ENCODE results near the gene RHOH. TPM values are rescaled to one million over a fixed set of nuclear protein-coding genes. Genes with fewer than 3 reads are reported as not detected.

RHOH gene
- total RNA-seq, 2 experiments from 2014 or later = 87.5 to 92.7 TPM

DNA sequence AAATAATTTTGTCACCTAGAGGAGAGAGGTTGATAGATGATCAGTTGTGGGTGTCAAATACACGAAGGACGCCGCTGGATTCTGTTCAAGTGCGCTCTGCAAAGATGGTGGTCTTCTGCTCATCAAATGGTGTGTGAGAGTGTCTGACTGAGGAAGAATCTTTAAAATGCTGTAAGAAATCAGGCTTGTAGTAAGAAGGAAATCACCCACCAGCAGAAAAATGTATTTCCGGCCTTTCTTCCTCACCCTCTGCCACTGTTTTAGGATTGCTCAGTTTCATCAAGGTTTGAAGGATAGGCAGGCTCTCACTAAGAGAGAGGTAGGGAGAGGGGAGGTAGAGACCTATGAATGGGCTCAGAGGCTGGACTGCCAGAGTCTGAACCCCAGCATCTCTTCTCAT is 28.7 kb downstream of the RHOH start:
- Mint-ChIP-seq H3K9me3 (no peaks in the 10 kb centered on the region), H3K4me1 (ENCODE audit: low read depth) (peaks cover 91% of the 10 kb centered on the region), H3K27ac (peak overlapping the region; percentile 91), H3K36me3 (ENCODE audit: low read depth) (peaks cover 51% of the 10 kb centered on the region), H3K4me3 (peak overlapping the region; percentile 38), H3K27me3 (ENCODE audit: low read depth) (no peaks in the 10 kb centered on the region)
- DNase-seq = no peak
- intact Hi-C loops (cut with micrococcal nuclease) = loop anchor here (1.0 to 5.0 kb wide), 3 partner anchors 8 to 33 kb away; no protein-coding TSS in a partner anchor
- CTCF ChIA-PET = interaction anchor here (0.7 to 4.8 kb wide), 8 partner anchors 10 to 449 kb away, joined by 3 to 23 read pairs (median 3); no protein-coding TSS in a partner anchor

DNA sequence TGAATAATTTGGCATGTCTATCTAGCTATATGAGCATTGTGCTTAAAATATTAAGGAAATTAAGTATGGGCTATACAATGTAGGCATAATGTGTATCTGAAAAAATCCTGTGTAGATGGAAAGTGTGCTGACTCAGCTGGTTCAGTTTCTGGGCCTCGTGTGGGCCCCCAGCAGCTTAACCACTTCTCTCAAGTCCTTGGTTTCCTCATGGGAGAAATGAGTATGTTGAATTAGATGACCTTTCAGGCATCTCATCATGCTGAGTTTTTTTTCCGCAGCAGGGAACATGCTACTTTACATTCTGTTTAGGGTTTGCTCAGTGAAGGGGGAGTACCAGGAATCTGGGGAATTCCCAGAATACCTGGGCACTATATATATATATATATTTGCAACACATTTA is 30.5 kb downstream of the RHOH start:
- peak; percentile 84 for DNase-seq
- CTCF ChIA-PET = interaction anchor here (0.5 to 5.6 kb wide), 10 partner anchors 9 to 516 kb away, joined by 3 to 36 read pairs (median 4); no protein-coding TSS in a partner anchor
- no peaks in the 10 kb centered on the region for H3K9me3 Mint-ChIP-seq
- H3K27me3 Mint-ChIP-seq (ENCODE audit: low read depth) = no peaks in the 10 kb centered on the region
- H3K4me3 Mint-ChIP-seq = peak overlapping the region; percentile 38
- peaks cover 91% of the 10 kb centered on the region for H3K4me1 Mint-ChIP-seq (ENCODE audit: low read depth)
- intact Hi-C loops (cut with micrococcal nuclease) = loop anchor here (1.0 to 5.0 kb wide), 8 partner anchors 11 to 89 kb away; no protein-coding TSS in a partner anchor
- H3K36me3 Mint-ChIP-seq (ENCODE audit: low read depth) = peaks cover 56% of the 10 kb centered on the region
- H3K27ac Mint-ChIP-seq = peak overlapping the region; percentile 91

DNA sequence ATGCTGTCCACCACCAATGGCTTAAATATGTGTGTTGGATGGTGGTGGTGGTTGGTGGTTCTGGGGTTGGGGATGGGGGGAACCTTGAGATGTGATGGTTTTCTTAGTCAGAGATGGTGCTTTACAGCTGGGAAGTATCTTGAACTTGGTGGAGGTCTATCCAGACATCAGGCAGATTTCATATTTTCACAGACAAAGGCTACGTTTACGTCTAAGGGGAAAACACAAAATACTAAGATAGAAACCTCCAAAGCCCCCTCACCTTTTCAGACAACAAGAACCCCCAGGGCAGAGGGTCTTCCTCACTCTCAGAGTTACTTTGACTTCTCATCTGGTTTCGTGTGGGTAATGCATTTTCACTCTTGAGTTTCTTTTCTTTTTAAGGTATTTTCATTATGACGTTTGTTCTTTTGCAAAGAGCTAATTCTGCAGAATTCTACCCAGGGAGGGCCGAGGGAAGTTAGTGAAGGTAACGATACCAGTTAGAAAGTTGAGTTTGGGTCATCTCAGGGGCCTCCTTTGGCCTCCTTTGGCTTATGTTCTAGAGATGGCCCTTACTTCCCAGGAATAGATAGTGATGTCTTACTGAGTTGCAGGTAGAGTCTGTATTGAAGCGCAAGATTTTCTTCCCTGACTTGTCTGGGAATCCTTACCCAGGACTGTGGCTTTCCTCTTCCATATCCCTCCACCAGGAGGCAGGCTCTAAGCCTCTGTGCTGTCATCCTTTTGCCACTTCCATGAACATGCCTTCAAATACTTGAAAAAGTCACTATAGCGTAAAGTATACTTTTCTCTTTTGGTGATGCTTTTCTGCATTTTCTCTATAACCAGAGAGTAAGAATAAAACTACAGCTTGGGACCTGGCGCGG is 31.9 kb downstream of the RHOH start:
- no peaks in the 10 kb centered on the region for H3K9me3 Mint-ChIP-seq
- H3K27me3 Mint-ChIP-seq (ENCODE audit: low read depth) = no peaks in the 10 kb centered on the region
- CTCF ChIA-PET = interaction anchor here (0.8 to 5.6 kb wide), 14 partner anchors 9 to 173 kb away, joined by 3 to 36 read pairs (median 4); no protein-coding TSS in a partner anchor
- H3K36me3 Mint-ChIP-seq (ENCODE audit: low read depth) = peaks cover 56% of the 10 kb centered on the region
- H3K27ac Mint-ChIP-seq = peak overlapping the region; percentile 85
- peak; percentile 24 for DNase-seq
- intact Hi-C loops (cut with micrococcal nuclease) = loop anchor here (1.0 to 5.0 kb wide), 3 partner anchors 23 to 80 kb away; no protein-coding TSS in a partner anchor
- H3K4me3 Mint-ChIP-seq = peak overlapping the region; percentile 53
- H3K4me1 Mint-ChIP-seq (ENCODE audit: low read depth) = peaks cover 94% of the 10 kb centered on the region

GRCh38 chr4:40231316-40231863 is 34.6 kb downstream of the RHOH start:
- peak overlapping the region; percentile 89 for H3K27ac Mint-ChIP-seq
- no peaks in the 10 kb centered on the region for H3K9me3 Mint-ChIP-seq
- peaks cover 91% of the 10 kb centered on the region for H3K4me1 Mint-ChIP-seq (ENCODE audit: low read depth)
- H3K36me3 Mint-ChIP-seq (ENCODE audit: low read depth) = peaks cover 48% of the 10 kb centered on the region
- CTCF ChIA-PET = interaction anchor here (0.5 to 5.6 kb wide), 13 partner anchors 11 to 186 kb away, joined by 3 to 36 read pairs (median 4); no protein-coding TSS in a partner anchor
- H3K4me3 Mint-ChIP-seq = peak overlapping the region; percentile 49
- DNase-seq = no peak
- H3K27me3 Mint-ChIP-seq (ENCODE audit: low read depth) = no peaks in the 10 kb centered on the region
- intact Hi-C loops (cut with micrococcal nuclease) = loop anchor here (1.0 kb wide), 1 partner anchor 81 kb away; no protein-coding TSS in a partner anchor

GRCh38 chr4:40232610-40233009 is 35.8 kb downstream of the RHOH start:
- H3K27me3 Mint-ChIP-seq (ENCODE audit: low read depth) = no peaks in the 10 kb centered on the region
- CTCF ChIA-PET = interaction anchor here (1.5 to 1.9 kb wide), 3 partner anchors 12 to 84 kb away, joined by 3 to 8 read pairs (median 6); no protein-coding TSS in a partner anchor
- H3K9me3 Mint-ChIP-seq = no peaks in the 10 kb centered on the region
- H3K4me3 Mint-ChIP-seq = no peak overlapping the region
- peak overlapping the region; percentile 44 for H3K27ac Mint-ChIP-seq
- H3K4me1 Mint-ChIP-seq (ENCODE audit: low read depth) = peaks cover 91% of the 10 kb centered on the region
- intact Hi-C loops (cut with micrococcal nuclease) = no loop called here
- peaks cover 42% of the 10 kb centered on the region for H3K36me3 Mint-ChIP-seq (ENCODE audit: low read depth)
- peak; percentile 70 for DNase-seq

DNA sequence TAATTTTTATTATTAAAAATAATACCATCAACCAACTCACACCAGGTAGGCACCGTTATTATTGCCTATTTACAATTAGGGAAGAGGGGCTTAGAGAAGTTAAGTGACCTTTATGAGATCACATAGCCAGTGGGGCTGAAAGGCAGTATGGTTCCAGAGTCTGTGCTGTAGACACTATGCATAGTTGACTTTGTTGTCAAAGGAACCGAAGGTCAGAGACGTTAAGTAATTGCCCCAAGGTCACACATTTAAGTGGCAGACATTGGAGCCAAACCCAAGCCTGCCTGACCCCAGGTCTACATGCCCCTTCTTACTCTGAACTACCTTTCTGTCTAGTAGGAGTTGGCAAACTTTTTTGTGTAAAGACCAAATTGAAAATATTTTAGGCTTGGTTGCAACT is 36.4 kb downstream of the RHOH start:
- peaks cover 42% of the 10 kb centered on the region for H3K36me3 Mint-ChIP-seq (ENCODE audit: low read depth)
- H3K4me1 Mint-ChIP-seq (ENCODE audit: low read depth) = peaks cover 93% of the 10 kb centered on the region
- no peaks in the 10 kb centered on the region for H3K27me3 Mint-ChIP-seq (ENCODE audit: low read depth)
- no peak overlapping the region for H3K4me3 Mint-ChIP-seq
- H3K9me3 Mint-ChIP-seq = no peaks in the 10 kb centered on the region
- CTCF ChIA-PET = interaction anchor here (0.9 to 1.5 kb wide), 2 partner anchors 26 to 76 kb away, joined by 3 read pairs; no protein-coding TSS in a partner anchor
- no peak for DNase-seq
- intact Hi-C loops (cut with micrococcal nuclease) = no loop called here
- H3K27ac Mint-ChIP-seq = no peak overlapping the region

GRCh38 chr4:40234519-40235039 is 37.7 kb downstream of the RHOH start:
- no peak overlapping the region for H3K4me3 Mint-ChIP-seq
- no peaks in the 10 kb centered on the region for H3K9me3 Mint-ChIP-seq
- DNase-seq = no peak
- peaks cover 91% of the 10 kb centered on the region for H3K4me1 Mint-ChIP-seq (ENCODE audit: low read depth)
- CTCF ChIA-PET = interaction anchor here (0.6 to 1.5 kb wide), 2 partner anchors 73 to 177 kb away, joined by 4 to 6 read pairs; no protein-coding TSS in a partner anchor
- H3K36me3 Mint-ChIP-seq (ENCODE audit: low read depth) = peaks cover 48% of the 10 kb centered on the region
- H3K27me3 Mint-ChIP-seq (ENCODE audit: low read depth) = no peaks in the 10 kb centered on the region
- H3K27ac Mint-ChIP-seq = peak overlapping the region; percentile 87
- intact Hi-C loops (cut with micrococcal nuclease) = no loop called here

GRCh38 chr4:40238008-40238699 is 41.3 kb downstream of the RHOH start:
- no peak for DNase-seq
- H3K36me3 Mint-ChIP-seq (ENCODE audit: low read depth) = peaks cover 56% of the 10 kb centered on the region
- intact Hi-C loops (cut with micrococcal nuclease) = loop anchor here (1.0 to 2.0 kb wide), 3 partner anchors 11 to 46 kb away; no protein-coding TSS in a partner anchor
- peaks cover 90% of the 10 kb centered on the region for H3K4me1 Mint-ChIP-seq (ENCODE audit: low read depth)
- H3K27me3 Mint-ChIP-seq (ENCODE audit: low read depth) = no peaks in the 10 kb centered on the region
- H3K9me3 Mint-ChIP-seq = no peaks in the 10 kb centered on the region
- CTCF ChIA-PET = interaction anchor here (0.9 to 3.1 kb wide), 8 partner anchors 9 to 79 kb away, joined by 3 to 23 read pairs (median 4); no protein-coding TSS in a partner anchor
- H3K27ac Mint-ChIP-seq = peak overlapping the region; percentile 89
- peak overlapping the region; percentile 74 for H3K4me3 Mint-ChIP-seq

DNA sequence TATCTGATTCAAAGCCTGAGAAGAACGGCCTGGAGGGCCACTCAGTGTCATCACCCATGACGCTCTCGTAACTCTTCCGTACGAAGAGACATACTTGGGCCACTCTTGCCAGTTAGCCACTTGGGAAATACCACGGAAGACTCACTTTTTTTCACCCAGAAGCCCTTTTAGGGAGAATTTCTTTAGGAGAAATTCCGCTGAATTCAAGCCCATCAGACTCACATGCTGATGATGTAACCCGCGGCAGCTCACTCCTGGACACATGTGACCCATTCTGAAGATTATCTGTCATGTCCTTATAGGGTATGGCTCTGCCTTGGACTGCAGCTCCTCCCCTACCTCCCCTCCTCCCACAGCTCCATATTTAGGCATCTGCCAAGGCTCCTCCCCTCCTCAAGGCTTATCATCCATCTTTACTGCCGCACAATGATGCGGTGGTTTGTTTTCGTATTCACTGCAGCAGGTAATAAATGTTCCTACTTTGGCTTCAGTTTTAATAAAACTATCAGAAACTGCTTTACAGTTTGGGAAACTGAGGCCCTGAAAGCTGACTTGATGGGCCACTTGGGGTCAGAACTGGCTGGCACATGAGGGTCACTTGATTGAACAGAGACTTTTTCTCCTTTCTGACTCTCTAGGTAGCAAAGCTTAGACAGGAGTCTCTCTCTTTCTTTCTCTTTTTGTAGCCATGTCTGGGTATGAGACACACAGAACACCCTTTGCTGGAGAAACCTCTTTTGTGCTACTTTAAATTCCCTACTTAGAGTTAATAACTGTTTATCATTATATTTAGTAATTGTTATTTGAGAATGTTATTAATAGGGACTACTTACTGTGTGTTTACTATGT is 42.1 kb downstream of the RHOH start:
- intact Hi-C loops (cut with micrococcal nuclease) = loop anchor here (1.0 to 2.0 kb wide), 4 partner anchors 12 to 70 kb away; no protein-coding TSS in a partner anchor
- peak; percentile 90 for DNase-seq
- peak overlapping the region; percentile 89 for H3K27ac Mint-ChIP-seq
- peaks cover 63% of the 10 kb centered on the region for H3K36me3 Mint-ChIP-seq (ENCODE audit: low read depth)
- peaks cover 91% of the 10 kb centered on the region for H3K4me1 Mint-ChIP-seq (ENCODE audit: low read depth)
- no peaks in the 10 kb centered on the region for H3K9me3 Mint-ChIP-seq
- CTCF ChIA-PET = interaction anchor here (0.6 to 3.1 kb wide), 8 partner anchors 8 to 269 kb away, joined by 3 to 23 read pairs (median 3); no protein-coding TSS in a partner anchor
- H3K4me3 Mint-ChIP-seq = peak overlapping the region; percentile 74
- no peaks in the 10 kb centered on the region for H3K27me3 Mint-ChIP-seq (ENCODE audit: low read depth)

- Mint-ChIP-seq H3K9me3 (no peaks in the 10 kb centered on the region), H3K27ac (peak overlapping the region; percentile 89), H3K36me3 (ENCODE audit: low read depth) (peaks cover 63% of the 10 kb centered on the region), H3K4me3 (peak overlapping the region; percentile 74), H3K4me1 (ENCODE audit: low read depth) (peaks cover 90% of the 10 kb centered on the region), H3K27me3 (ENCODE audit: low read depth) (no peaks in the 10 kb centered on the region)
- CTCF ChIA-PET = interaction anchor here (0.6 to 1.3 kb wide), 7 partner anchors 11 to 85 kb away, joined by 3 to 4 read pairs (median 3); no protein-coding TSS in a partner anchor
- no peak for DNase-seq
- intact Hi-C loops (cut with micrococcal nuclease) = no loop called here
Observed at GRCh38 chr4:40240040-40240653, 43.3 kb downstream of the RHOH start.
